ENCODE results near the gene RFC1. TPM values are rescaled to one million over a fixed set of nuclear protein-coding genes. Genes with fewer than 3 reads are reported as not detected.
A peak's percentile ranks its signal among the peaks of the same experiment; 100 is the strongest.
"Not testable (repeated sequence)": the region's sequence is repeated elsewhere in the genome, so short reads cannot be mapped to it uniquely, and the experiment has no call there.

The RFC1 gene
- total RNA-seq, 1 donor from 2014 or later, result 53.0 TPM

DNA sequence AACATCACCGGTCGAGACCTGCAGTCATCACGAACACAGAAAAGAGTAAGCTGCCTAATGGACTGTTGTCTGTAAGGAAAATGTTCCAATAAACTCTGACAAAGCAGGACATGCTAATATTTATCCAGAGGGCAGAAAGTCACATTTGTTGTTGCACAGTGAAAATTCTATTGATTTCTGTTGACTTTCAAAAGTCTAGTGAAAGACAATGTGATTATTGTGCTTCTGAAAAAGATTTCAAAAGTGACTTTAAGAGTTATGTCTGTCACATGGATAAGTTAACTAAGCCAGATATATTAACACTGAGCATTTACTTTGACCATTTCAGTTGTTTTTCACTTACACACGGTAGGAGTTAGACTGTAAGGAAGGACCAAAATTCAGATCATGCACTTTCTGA lies 9.3 kb upstream of the RFC1 start:
- TF ChIP-seq, protein P1, sequence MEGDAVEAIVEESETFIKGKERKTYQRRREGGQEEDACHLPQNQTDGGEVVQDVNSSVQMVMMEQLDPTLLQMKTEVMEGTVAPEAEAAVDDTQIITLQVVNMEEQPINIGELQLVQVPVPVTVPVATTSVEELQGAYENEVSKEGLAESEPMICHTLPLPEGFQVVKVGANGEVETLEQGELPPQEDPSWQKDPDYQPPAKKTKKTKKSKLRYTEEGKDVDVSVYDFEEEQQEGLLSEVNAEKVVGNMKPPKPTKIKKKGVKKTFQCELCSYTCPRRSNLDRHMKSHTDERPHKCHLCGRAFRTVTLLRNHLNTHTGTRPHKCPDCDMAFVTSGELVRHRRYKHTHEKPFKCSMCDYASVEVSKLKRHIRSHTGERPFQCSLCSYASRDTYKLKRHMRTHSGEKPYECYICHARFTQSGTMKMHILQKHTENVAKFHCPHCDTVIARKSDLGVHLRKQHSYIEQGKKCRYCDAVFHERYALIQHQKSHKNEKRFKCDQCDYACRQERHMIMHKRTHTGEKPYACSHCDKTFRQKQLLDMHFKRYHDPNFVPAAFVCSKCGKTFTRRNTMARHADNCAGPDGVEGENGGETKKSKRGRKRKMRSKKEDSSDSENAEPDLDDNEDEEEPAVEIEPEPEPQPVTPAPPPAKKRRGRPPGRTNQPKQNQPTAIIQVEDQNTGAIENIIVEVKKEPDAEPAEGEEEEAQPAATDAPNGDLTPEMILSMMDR (conservative IDR thresholded peaks at IDR 0.05), result no peak
- Mint-ChIP-seq H3K36me3 (no peaks in the 10 kb centered on the region), H3K4me1 (ENCODE audit: unreplicated experiment) (no peaks in the 10 kb centered on the region), H3K4me3 (no peak overlapping the region), H3K27ac (no peak overlapping the region), H3K9me3 (peaks cover 12% of the 10 kb centered on the region), H3K27me3 (peaks cover 8% of the 10 kb centered on the region)
- DNase-seq (ENCODE audit: extremely low spot score, unreplicated experiment), result no peak

DNA sequence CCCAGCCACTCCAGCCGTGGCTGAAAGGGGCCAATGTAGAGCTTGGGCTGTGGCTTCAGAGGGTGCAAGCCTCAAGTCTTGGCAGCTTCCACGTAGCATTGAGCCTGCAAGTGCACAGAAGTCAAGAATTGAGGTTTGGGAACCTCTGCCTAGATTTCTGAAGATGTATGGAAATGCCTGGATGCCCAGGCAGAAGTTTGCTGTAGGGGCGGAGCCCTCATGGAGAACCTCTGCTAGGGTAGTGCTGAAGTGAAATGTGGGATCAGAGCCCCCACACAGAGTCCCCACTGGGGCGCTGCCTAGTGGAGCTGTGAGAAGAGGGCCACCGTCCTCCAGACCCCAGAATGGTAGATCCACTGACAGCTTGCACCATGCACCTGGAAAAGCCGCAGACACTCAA lies 5.0 kb upstream of the RFC1 start:
- H3K4me1 Mint-ChIP-seq (ENCODE audit: unreplicated experiment); DNase-seq (ENCODE audit: extremely low spot score, unreplicated experiment); H3K27me3 Mint-ChIP-seq; H3K27ac Mint-ChIP-seq; H3K36me3 Mint-ChIP-seq; H3K4me3 Mint-ChIP-seq: not testable (repeated sequence)
- H3K9me3 Mint-ChIP-seq, result peaks cover 14% of the 10 kb centered on the region

DNA sequence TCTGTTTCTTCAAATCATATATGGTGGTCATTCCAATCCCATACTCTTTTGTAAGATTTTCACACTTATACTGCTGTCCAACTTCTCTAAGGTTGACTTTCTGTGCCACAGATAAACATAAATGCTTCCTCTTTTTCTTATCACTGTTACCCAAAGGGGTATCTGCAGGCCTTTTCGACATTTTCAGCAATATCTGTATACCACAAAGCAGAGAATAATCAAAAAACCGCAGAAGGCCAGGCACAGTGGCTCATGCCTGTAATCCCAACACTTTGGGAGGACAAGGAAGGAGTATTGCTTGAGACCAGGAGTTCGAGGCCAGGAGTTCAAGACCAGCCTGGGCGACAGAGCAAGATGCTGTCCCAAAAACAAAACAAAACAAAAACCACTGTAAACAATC lies 3.1 kb upstream of the RFC1 start:
- Mint-ChIP-seq H3K36me3 (no peaks in the 10 kb centered on the region), H3K27ac (no peak overlapping the region), H3K27me3 (no peaks in the 10 kb centered on the region), H3K9me3 (peaks cover 14% of the 10 kb centered on the region), H3K4me3 (no peak overlapping the region), H3K4me1 (ENCODE audit: unreplicated experiment) (peaks cover 8% of the 10 kb centered on the region)
- TF ChIP-seq, protein P1 (conservative IDR thresholded peaks at IDR 0.05), result no peak
- DNase-seq (ENCODE audit: extremely low spot score, unreplicated experiment), result no peak

DNA sequence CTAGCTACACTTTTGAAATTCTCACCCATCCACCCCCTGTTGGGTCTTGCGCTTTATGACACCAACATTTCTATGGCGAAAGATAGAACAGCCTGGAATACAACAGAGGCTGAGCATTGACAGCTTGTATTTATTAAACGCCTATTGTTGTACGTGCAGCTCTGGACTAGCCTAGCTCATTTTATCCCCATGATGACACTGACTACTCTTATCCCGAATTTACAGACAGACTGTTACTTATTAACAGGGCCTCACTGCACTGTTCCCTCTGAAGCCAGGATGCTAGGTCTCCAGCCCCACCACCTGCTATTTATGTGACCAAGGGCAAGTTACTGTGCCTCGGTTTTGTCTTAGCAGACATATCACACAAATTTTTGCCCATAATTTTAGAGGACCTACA lies 1.0 kb upstream of the RFC1 start:
- H3K36me3 Mint-ChIP-seq, result no peaks in the 10 kb centered on the region
- no peak for DNase-seq (ENCODE audit: extremely low spot score, unreplicated experiment)
- peaks cover 11% of the 10 kb centered on the region for H3K4me1 Mint-ChIP-seq (ENCODE audit: unreplicated experiment)
- no peaks in the 10 kb centered on the region for H3K27me3 Mint-ChIP-seq
- peak overlapping the region; percentile 95 for H3K4me3 Mint-ChIP-seq
- H3K9me3 Mint-ChIP-seq, result peaks cover 12% of the 10 kb centered on the region
- TF ChIP-seq, protein P1 (conservative IDR thresholded peaks at IDR 0.05), result no peak
- peak overlapping the region; percentile 1 for H3K27ac Mint-ChIP-seq

DNA sequence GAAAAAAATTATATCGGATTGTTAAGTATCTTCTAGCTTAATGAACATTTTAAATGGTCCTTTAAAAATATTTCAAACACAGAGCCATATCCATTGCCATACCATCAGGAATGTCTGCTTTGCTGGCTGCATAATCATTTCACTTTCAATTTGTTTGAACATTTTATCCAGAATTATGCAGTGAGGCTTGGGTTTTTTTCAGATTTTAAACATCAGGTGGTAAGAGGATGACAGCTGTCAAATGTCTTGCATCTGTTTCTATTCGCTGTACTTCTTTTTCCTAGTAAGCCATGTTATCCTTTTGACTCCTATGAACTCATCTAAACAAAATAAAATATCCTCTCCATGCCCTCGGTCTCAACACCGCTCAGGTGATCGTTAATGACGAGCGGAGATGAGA lies 802 bp downstream of the RFC1 start:
- Mint-ChIP-seq H3K4me1 (ENCODE audit: unreplicated experiment) (peaks cover 11% of the 10 kb centered on the region), H3K27me3 (no peaks in the 10 kb centered on the region), H3K27ac (peak overlapping the region; percentile 88), H3K4me3 (peak overlapping the region; percentile 95), H3K9me3 (peaks cover under 1% of the 10 kb centered on the region), H3K36me3 (no peaks in the 10 kb centered on the region)
- TF ChIP-seq, protein P1 (conservative IDR thresholded peaks at IDR 0.05), result no peak
- no peak for DNase-seq (ENCODE audit: extremely low spot score, unreplicated experiment)

DNA sequence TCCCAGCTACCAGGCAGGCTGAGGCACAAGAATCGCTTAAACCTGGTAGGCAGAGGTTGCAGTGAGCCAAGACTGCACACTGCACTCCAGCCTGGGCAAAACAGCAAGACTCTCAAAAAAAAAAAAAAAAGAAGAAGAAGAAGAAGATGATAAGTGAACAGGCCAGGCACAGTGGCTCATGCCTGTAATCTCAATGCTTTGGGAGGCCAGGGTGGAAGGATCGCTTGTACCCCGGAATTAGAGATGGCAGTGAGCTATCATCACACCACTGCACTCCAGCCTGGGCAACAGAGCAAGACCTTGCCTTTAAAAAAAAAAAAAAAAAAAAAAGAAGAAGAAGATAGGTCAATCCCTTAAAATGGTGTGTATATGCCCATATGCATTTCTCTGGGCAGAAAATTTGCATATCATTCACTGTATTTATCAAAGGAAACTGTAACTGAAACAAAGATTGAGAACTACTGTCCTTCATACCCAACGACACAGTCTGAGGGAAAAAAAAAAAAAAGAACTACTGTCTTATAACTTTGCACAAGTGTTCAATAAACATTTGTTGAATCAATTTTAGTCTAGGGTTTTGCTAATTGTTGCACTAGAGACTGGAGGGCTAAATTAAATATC lies 2.3 kb downstream of the RFC1 start:
- Mint-ChIP-seq H3K9me3 (no peaks in the 10 kb centered on the region), H3K36me3 (peaks cover 3% of the 10 kb centered on the region), H3K4me3 (peak overlapping the region; percentile 75), H3K27me3 (no peaks in the 10 kb centered on the region), H3K27ac (peak overlapping the region; percentile 53), H3K4me1 (ENCODE audit: unreplicated experiment) (peaks cover 11% of the 10 kb centered on the region)
- DNase-seq (ENCODE audit: extremely low spot score, unreplicated experiment), result no peak
- TF ChIP-seq, protein P1 (conservative IDR thresholded peaks at IDR 0.05), result no peak

All from type B pancreatic cell (in vitro differentiated cells).